Measurements from ENCODE around the gene C4orf46. TPM values are rescaled to one million over a fixed set of nuclear protein-coding genes. Genes with fewer than 3 reads are reported as not detected.
"Not testable (repeated sequence)": the region's sequence is repeated elsewhere in the genome, so short reads cannot be mapped to it uniquely, and the experiment has no call there.

C4orf46 gene
- polyA plus RNA-seq, 3 donors from 2014 or later = 4.4 to 12.5 (median 6.5) TPM

- H3K27me3 Mint-ChIP-seq (ENCODE audit: low read depth in 3 of 3) = peaks cover 9 to 17% (median 9%) of the 10 kb centered on the region in 3 donors
- peak; percentile 61 to 64 (median 63) for DNase-seq
- peak overlapping the region; percentile 86 to 100 (median 96) for H3K4me3 Mint-ChIP-seq
- H3K27ac Mint-ChIP-seq = peak overlapping the region; percentile 94 to 99 (median 98)
- peaks cover 0 to 3% (median 0%) of the 10 kb centered on the region in 3 donors for H3K36me3 Mint-ChIP-seq
- H3K4me1 Mint-ChIP-seq = peaks cover 20 to 29% of the 10 kb centered on the region in 2 donors
- no peaks in the 10 kb centered on the region for H3K9me3 Mint-ChIP-seq
These were observed 567 bp downstream of the C4orf46 start for GRCh38 chr4:158670975-158671664.

- peak overlapping the region in 1 of 5 donors; percentile 2 for H3K4me3 Mint-ChIP-seq
- H3K27me3 Mint-ChIP-seq (ENCODE audit: low read depth in 3 of 3) = peaks cover 9 to 17% (median 9%) of the 10 kb centered on the region in 3 donors
- no peaks in the 10 kb centered on the region for H3K9me3 Mint-ChIP-seq
- H3K4me1 Mint-ChIP-seq = peaks cover 20 to 29% of the 10 kb centered on the region in 2 donors
- DNase-seq = no peak
- peaks cover 0 to 3% (median 0%) of the 10 kb centered on the region in 3 donors for H3K36me3 Mint-ChIP-seq
- H3K27ac Mint-ChIP-seq = no peak overlapping the region
These were observed 2.4 kb downstream of the C4orf46 start for GRCh38 chr4:158669310-158669709.

- H3K27me3 Mint-ChIP-seq (ENCODE audit: low read depth in 3 of 3) = peaks cover 9 to 17% (median 9%) of the 10 kb centered on the region in 3 donors
- H3K4me3 Mint-ChIP-seq = no peak overlapping the region
- H3K4me1 Mint-ChIP-seq = peaks cover 18 to 26% of the 10 kb centered on the region in 2 donors
- DNase-seq = peak in 1 of 3 donors; percentile 19
- H3K27ac Mint-ChIP-seq = no peak overlapping the region
- H3K9me3 Mint-ChIP-seq = no peaks in the 10 kb centered on the region
- peaks cover 0 to 3% (median 0%) of the 10 kb centered on the region in 3 donors for H3K36me3 Mint-ChIP-seq
These were observed 4.0 kb downstream of the C4orf46 start for GRCh38 chr4:158667651-158668198.

GRCh38 chr4:158666892-158667291 is 4.8 kb downstream of the C4orf46 start:
- Mint-ChIP-seq H3K4me1 (peaks cover 10 to 17% of the 10 kb centered on the region in 2 donors), H3K27me3 (ENCODE audit: low read depth in 3 of 3) (peaks cover 3 to 10% (median 3%) of the 10 kb centered on the region in 3 donors), H3K9me3 (no peaks in the 10 kb centered on the region), H3K4me3 (no peak overlapping the region), H3K36me3 (peaks cover 0 to 3% (median 0%) of the 10 kb centered on the region in 3 donors), H3K27ac (no peak overlapping the region)
- no peak for DNase-seq

GRCh38 chr4:158664806-158665205 is 6.9 kb downstream of the C4orf46 start:
- Mint-ChIP-seq H3K4me1 (peaks cover 0 to 1% of the 10 kb centered on the region in 2 donors), H3K27me3 (ENCODE audit: low read depth in 3 of 3) (peaks cover 0 to 2% (median 0%) of the 10 kb centered on the region in 3 donors), H3K36me3 (peaks cover 0 to 3% (median 0%) of the 10 kb centered on the region in 3 donors), H3K27ac (no peak overlapping the region), H3K9me3 (no peaks in the 10 kb centered on the region), H3K4me3 (no peak overlapping the region)
- no peak for DNase-seq

- H3K4me1 Mint-ChIP-seq; DNase-seq; H3K36me3 Mint-ChIP-seq; H3K4me3 Mint-ChIP-seq; H3K27me3 Mint-ChIP-seq (ENCODE audit: low read depth in 3 of 3); H3K9me3 Mint-ChIP-seq: not testable (repeated sequence)
- peak overlapping the region in 1 of 6 donors; percentile 11 for H3K27ac Mint-ChIP-seq
These were observed 7.7 kb downstream of the C4orf46 start for GRCh38 chr4:158663707-158664625.

- H3K9me3 Mint-ChIP-seq; DNase-seq; H3K27ac Mint-ChIP-seq; H3K27me3 Mint-ChIP-seq (ENCODE audit: low read depth in 3 of 3); H3K4me3 Mint-ChIP-seq; H3K36me3 Mint-ChIP-seq; H3K4me1 Mint-ChIP-seq: not testable (repeated sequence)
These were observed 8.4 kb downstream of the C4orf46 start for GRCh38 chr4:158663255-158663654.

GRCh38 chr4:158657291-158657690 is 14.4 kb downstream of the C4orf46 start:
- Mint-ChIP-seq H3K4me3 (no peak overlapping the region), H3K4me1 (peaks cover 4 to 8% of the 10 kb centered on the region in 2 donors), H3K36me3 (no peaks in the 10 kb centered on the region), H3K27me3 (ENCODE audit: low read depth in 3 of 3) (peaks cover 0 to 2% (median 0%) of the 10 kb centered on the region in 3 donors), H3K27ac (no peak overlapping the region), H3K9me3 (no peaks in the 10 kb centered on the region)
- no peak for DNase-seq

GRCh38 chr4:158656439-158656838 is 15.2 kb downstream of the C4orf46 start:
- H3K27me3 Mint-ChIP-seq (ENCODE audit: low read depth in 3 of 3) = no peaks in the 10 kb centered on the region
- no peak overlapping the region for H3K27ac Mint-ChIP-seq
- no peaks in the 10 kb centered on the region for H3K9me3 Mint-ChIP-seq
- no peaks in the 10 kb centered on the region for H3K36me3 Mint-ChIP-seq
- no peak for DNase-seq
- H3K4me1 Mint-ChIP-seq = peaks cover 4 to 9% of the 10 kb centered on the region in 2 donors
- H3K4me3 Mint-ChIP-seq = no peak overlapping the region

- DNase-seq = no peak
- H3K27me3 Mint-ChIP-seq (ENCODE audit: low read depth in 3 of 3) = no peaks in the 10 kb centered on the region
- H3K4me3 Mint-ChIP-seq = peak overlapping the region in 3 of 5 donors; percentile 13 to 54 (median 46)
- H3K36me3 Mint-ChIP-seq = no peaks in the 10 kb centered on the region
- peak overlapping the region in 5 of 6 donors; percentile 3 to 50 (median 35) for H3K27ac Mint-ChIP-seq
- H3K9me3 Mint-ChIP-seq = no peaks in the 10 kb centered on the region
- H3K4me1 Mint-ChIP-seq = peaks cover 4 to 9% of the 10 kb centered on the region in 2 donors
These were observed 18.8 kb downstream of the C4orf46 start for GRCh38 chr4:158652920-158653319.

GRCh38 chr4:158649111-158649680 is 22.5 kb downstream of the C4orf46 start:
- H3K27me3 Mint-ChIP-seq (ENCODE audit: low read depth in 3 of 3) = peaks cover 0 to 2% (median 2%) of the 10 kb centered on the region in 3 donors

GRCh38 chr4:158644760-158645159 is 26.9 kb downstream of the C4orf46 start:
- Mint-ChIP-seq H3K4me3 (no peak overlapping the region), H3K27ac (no peak overlapping the region), H3K36me3 (no peaks in the 10 kb centered on the region), H3K4me1 (no peaks in the 10 kb centered on the region), H3K27me3 (ENCODE audit: low read depth in 3 of 3) (peaks cover 0 to 10% (median 3%) of the 10 kb centered on the region in 3 donors), H3K9me3 (peaks cover 0 to 1% (median 0%) of the 10 kb centered on the region in 6 donors)
- DNase-seq = no peak

More at GRCh38 chr4:158649111-158649680, 22.5 kb downstream of the C4orf46 start:
- no peak for DNase-seq
- no peak overlapping the region for H3K4me3 Mint-ChIP-seq
- no peaks in the 10 kb centered on the region for H3K9me3 Mint-ChIP-seq
- no peaks in the 10 kb centered on the region for H3K36me3 Mint-ChIP-seq
- H3K27ac Mint-ChIP-seq = no peak overlapping the region
- H3K4me1 Mint-ChIP-seq = peaks cover 4 to 9% of the 10 kb centered on the region in 2 donors

- H3K4me3 Mint-ChIP-seq = no peak overlapping the region
- H3K9me3 Mint-ChIP-seq = peaks cover 0 to 1% (median 0%) of the 10 kb centered on the region in 6 donors
- no peak overlapping the region for H3K27ac Mint-ChIP-seq
- no peaks in the 10 kb centered on the region for H3K4me1 Mint-ChIP-seq
- DNase-seq = no peak
- H3K27me3 Mint-ChIP-seq (ENCODE audit: low read depth in 3 of 3) = peaks cover under 1 to 10% (median 3%) of the 10 kb centered on the region in 3 donors
- H3K36me3 Mint-ChIP-seq = no peaks in the 10 kb centered on the region
These were observed 27.3 kb downstream of the C4orf46 start for GRCh38 chr4:158644356-158644755.

Data from immature natural killer cell (primary cell).